Hepatocyte (in vitro differentiated cells): Measurements from ENCODE around the gene CDCP1. TPM values are rescaled to one million over a fixed set of nuclear protein-coding genes. Genes with fewer than 3 reads are reported as not detected.

ENCODE experiments used
- DNase-seq: peaks from one replicate; pipeline ENCODE4 v3.0.0-alpha.2; 2016; ENCODE audit warnings: low spot score
- H2AFZ ChIP-seq: fragments of 200-600 bp; sonication (generic); 2 replicates; pipeline ENCODE4 v1.6.0; 2016; ENCODE audit warnings: antibody characterized with exemption, mild to moderate bottlenecking
- H3K27ac ChIP-seq: fragments of 200-600 bp; sonication (generic); 2 replicates; pipeline ENCODE4 v1.5.1; 2016; ENCODE audit warnings: mild to moderate bottlenecking
- H3K27me3 ChIP-seq: fragments of 200-600 bp; sonication (generic); 2 replicates; pipeline ENCODE4 v1.6.1; 2016
- H3K36me3 ChIP-seq: fragments of 200-600 bp; sonication (generic); replicated peaks from 2 replicates; pipeline ENCODE4 v1.5.1; 2016; ENCODE audit warnings: low read depth; ENCODE audit not compliant: insufficient read depth
- H3K4me1 ChIP-seq: fragments of 200-600 bp; sonication (generic); 2 replicates; pipeline ENCODE4 v1.5.1; 2016; ENCODE audit warnings: mild to moderate bottlenecking, moderate library complexity; ENCODE audit not compliant: insufficient read depth
- H3K4me2 ChIP-seq: fragments of 200-600 bp; sonication (generic); 2 replicates; pipeline ENCODE4 v1.6.0; 2016
- H3K4me3 ChIP-seq: fragments of 200-600 bp; sonication (generic); 2 replicates; pipeline ENCODE4 v1.5.1; 2016; ENCODE audit warnings: mild to moderate bottlenecking
- H3K79me2 ChIP-seq: fragments of 200-600 bp; sonication (generic); 2 replicates; pipeline ENCODE4 v1.6.0; 2017; ENCODE audit warnings: mild to moderate bottlenecking
- H3K9me2 ChIP-seq: fragments of 200-600 bp; sonication (generic); replicated peaks from 2 replicates; pipeline ENCODE4 v1.6.0; 2017; ENCODE audit warnings: mild to moderate bottlenecking; ENCODE audit not compliant: insufficient read depth
- H3K9me3 ChIP-seq: fragments of 200-600 bp; sonication (generic); 2 replicates; pipeline ENCODE4 v1.5.1; 2016; ENCODE audit warnings: low read depth, mild to moderate bottlenecking
- H4K20me1 ChIP-seq: fragments of 200-600 bp; sonication (generic); 2 replicates; pipeline ENCODE4 v1.6.0; 2016; ENCODE audit warnings: mild to moderate bottlenecking; ENCODE audit not compliant: insufficient read depth, poor library complexity, severe bottlenecking
- CTCF ChIP-seq: fragments of 200-600 bp; sonication (generic); IDR thresholded peaks from 2 replicates; pipeline ENCODE4 v1.5.1; 2016; ENCODE audit warnings: antibody characterized with exemption, mild to moderate bottlenecking; ENCODE audit not compliant: poor library complexity
- EZH2 ChIP-seq: fragments of 200-600 bp; sonication (generic); IDR thresholded peaks from 2 replicates; pipeline ENCODE4 v1.6.1; 2016; ENCODE audit warnings: antibody characterized with exemption, mild to moderate bottlenecking, borderline replicate concordance
- EZH2phosphoT487 ChIP-seq: fragments of 200-600 bp; sonication (generic); IDR thresholded peaks from one replicate; pipeline ENCODE4 v1.6.1; 2018; ENCODE audit warnings: antibody characterized with exemption, mild to moderate bottlenecking, low read depth, moderate library complexity; ENCODE audit not compliant: unreplicated experiment, severe bottlenecking
- WGBS: methylation state at CpG from one replicate; pipeline ENCODE4 v1.1.6; 2016; ENCODE audit warnings: low lambda C conversion rate; ENCODE audit errors: missing lambda C conversion rate; 5-methylcytosine and 5-hydroxymethylcytosine counted together
- polyA plus RNA-seq: library from polyadenylated mRNA; unstranded; fragments of >200 nt; fragmentation: Nextera tagmentation; extraction: Ambion mirVana; gene quantifications from 2 replicates; pipeline ENCODE4 v1.2.1, GENCODE V29; 2016
- total RNA-seq: library from RNA; depleted of rRNA; stranded (reverse); fragments of >200 nt; gene quantifications from 2 replicates; pipeline ENCODE4 v1.2.3, GENCODE V29; 2014

Gene CDCP1
- total and polyA plus RNA-seq, 2 experiments from 2014 or later = 4.8 to 7.0 TPM

GRCh38 chr3:45124956-45125355 lies 21.2 kb downstream of the CDCP1 start:
- no peak for DNase-seq
- H3K9me3 ChIP-seq = no peaks in the 10 kb centered on the region
- no peaks in the 10 kb centered on the region for H3K27me3 ChIP-seq
- no peak overlapping the region for H3K27ac ChIP-seq
- H3K4me1 ChIP-seq = peaks cover 16% of the 10 kb centered on the region
- no peaks in the 10 kb centered on the region for H3K9me2 ChIP-seq
- H2AFZ ChIP-seq = no peak overlapping the region
- no peak for TF ChIP-seq EZH2
- TF ChIP-seq CTCF = no peak
- no peak for TF ChIP-seq EZH2phosphoT487
- no peak overlapping the region for H3K4me3 ChIP-seq
- H3K36me3 ChIP-seq = no peaks in the 10 kb centered on the region
- whole genome bisulfite sequencing = 53% methylated on average over 2 of the region's 2 CpGs
- H3K79me2 ChIP-seq = peaks cover 2% of the 10 kb centered on the region
- no peaks in the 10 kb centered on the region for H4K20me1 ChIP-seq
- no peak overlapping the region for H3K4me2 ChIP-seq

GRCh38 chr3:45124352-45124751 lies 21.8 kb downstream of the CDCP1 start:
- WGBS = 79% methylated on average over 3 of the region's 3 CpGs
- Histone ChIP-seq H3K9me2 (no peaks in the 10 kb centered on the region), H3K79me2 (peaks cover 2% of the 10 kb centered on the region), H4K20me1 (no peaks in the 10 kb centered on the region), H3K9me3 (no peaks in the 10 kb centered on the region), H3K4me3 (no peak overlapping the region), H3K36me3 (no peaks in the 10 kb centered on the region), H3K27ac (peak overlapping the region; percentile 82), H3K27me3 (no peaks in the 10 kb centered on the region), H2AFZ (no peak overlapping the region), H3K4me1 (peaks cover 18% of the 10 kb centered on the region), H3K4me2 (no peak overlapping the region)
- TF ChIP-seq CTCF (no peak), EZH2phosphoT487 (no peak), EZH2 (no peak)
- DNase-seq = no peak

- no peaks in the 10 kb centered on the region for H4K20me1 ChIP-seq
- H3K36me3 ChIP-seq = no peaks in the 10 kb centered on the region
- WGBS = 80% methylated on average over 3 of the region's 3 CpGs
- no peaks in the 10 kb centered on the region for H3K27me3 ChIP-seq
- no peaks in the 10 kb centered on the region for H3K9me3 ChIP-seq
- no peak overlapping the region for H2AFZ ChIP-seq
- DNase-seq = peak; percentile 48
- peak overlapping the region; percentile 82 for H3K27ac ChIP-seq
- H3K79me2 ChIP-seq = peaks cover 2% of the 10 kb centered on the region
- peaks cover 18% of the 10 kb centered on the region for H3K4me1 ChIP-seq
- H3K4me2 ChIP-seq = peak overlapping the region; percentile 50
- no peak overlapping the region for H3K4me3 ChIP-seq
- H3K9me2 ChIP-seq = no peaks in the 10 kb centered on the region
- TF ChIP-seq CTCF (no peak), EZH2 (no peak), EZH2phosphoT487 (no peak)
Measured at GRCh38 chr3:45123581-45124269, 22.5 kb downstream of the CDCP1 start.
